SK-N-MC (cell line): ENCODE data around the gene CCL3.
"Not testable (repeated sequence)": the region's sequence is repeated elsewhere in the genome, so short reads cannot be mapped to it uniquely, and the experiment has no call there.

Experiments used
- DNase-seq: peaks from one replicate; pipeline ENCODE4 v3.0.0-alpha.2; 2011; ENCODE audit warnings: low read depth, low spot score
- H3K27ac ChIP-seq: fragments of 200-600 bp; sonication (generic); 2 replicates; pipeline ENCODE4 v1.5.1; 2016; ENCODE audit warnings: mixed run types
- H3K36me3 ChIP-seq: fragments of 200-600 bp; sonication (generic); 2 replicates; pipeline ENCODE4 v1.6.1; 2017; ENCODE audit warnings: antibody characterized with exemption, low read length, mixed read lengths; ENCODE audit not compliant: insufficient read depth
- H3K4me3 ChIP-seq: fragments of 200-600 bp; sonication (generic); 2 replicates; pipeline ENCODE4 v1.5.1; 2016
- H3K9ac ChIP-seq: fragments of 200-600 bp; sonication (generic); 2 replicates; pipeline ENCODE4 v1.8.0; 2017; ENCODE audit warnings: mixed run types, mixed read lengths; ENCODE audit not compliant: insufficient read length
- H3K9me3 ChIP-seq: fragments of 200-600 bp; sonication (generic); 2 replicates; pipeline ENCODE4 v1.6.1; 2017; ENCODE audit warnings: low read depth, mild to moderate bottlenecking, antibody characterized with exemption, low read length, moderate library complexity, mixed read lengths
- EZH2 ChIP-seq: fragments of 200-600 bp; sonication (generic); IDR thresholded peaks from one replicate; pipeline ENCODE4 v1.6.1; 2017; ENCODE audit warnings: antibody characterized with exemption
- FOXP2 ChIP-seq: optimal IDR thresholded peaks from 2 replicates; pipeline ENCODE3; 2011; ENCODE audit warnings: mild to moderate bottlenecking, moderate library complexity; ENCODE audit not compliant: insufficient read depth; ENCODE audit errors: extremely low read length, control extremely low read depth
- POLR2AphosphoS5 ChIP-seq: IDR thresholded peaks from 2 replicates; pipeline ENCODE4 v1.6.1; 2012; ENCODE audit warnings: mild to moderate bottlenecking, low read depth, low read length, borderline replicate concordance

CCL3 gene

DNA sequence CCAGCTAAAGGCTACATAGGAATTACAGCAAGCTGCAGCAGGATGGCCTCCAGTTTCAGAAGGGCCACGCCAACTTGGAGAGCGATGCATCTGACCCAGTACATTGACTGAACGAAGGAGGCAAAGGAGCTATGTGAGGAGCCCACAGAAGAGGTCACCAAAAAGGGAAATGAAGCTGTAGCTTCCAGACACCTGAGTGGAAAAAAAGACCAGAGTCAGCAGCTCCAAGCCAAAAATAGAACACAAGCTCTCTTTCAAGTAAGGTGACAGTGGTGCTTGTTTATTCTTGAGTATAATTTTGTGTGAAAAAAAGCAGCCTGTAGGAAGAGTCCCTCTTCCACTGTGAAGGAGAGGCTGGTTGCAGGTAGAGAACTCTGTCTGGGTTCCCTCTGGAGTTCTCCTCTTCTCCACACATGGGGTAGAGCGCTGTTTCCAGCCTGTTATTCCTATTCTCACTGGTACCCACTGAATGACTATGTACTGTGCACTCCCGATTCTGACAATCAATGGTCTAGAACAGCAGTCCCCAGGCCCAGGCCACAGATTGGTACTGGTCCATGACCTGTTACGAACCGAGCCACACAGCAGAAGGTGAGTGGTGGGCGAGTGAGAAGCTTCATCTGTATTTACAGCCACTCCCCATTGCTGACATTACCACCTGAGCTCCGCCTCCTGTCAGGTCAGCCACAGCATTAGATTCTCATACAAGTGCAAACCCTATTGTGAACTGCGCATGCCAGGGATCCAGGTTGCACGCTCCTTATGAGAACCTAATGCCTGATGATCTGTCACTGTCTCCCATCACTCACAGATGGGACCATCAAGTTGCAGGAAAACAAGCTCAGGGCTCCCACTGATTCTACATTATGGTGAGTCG lies 28.8 kb upstream of the CCL3 start:
- Histone ChIP-seq H3K9ac (no peak overlapping the region), H3K4me3 (no peak overlapping the region), H3K36me3 (no peaks in the 10 kb centered on the region), H3K9me3 (no peaks in the 10 kb centered on the region), H3K27ac (no peak overlapping the region)
- TF ChIP-seq EZH2 = no peak
- TF ChIP-seq FOXP2 = no peak
- TF ChIP-seq POLR2AphosphoS5 = no peak
- DNase-seq = no peak

DNA sequence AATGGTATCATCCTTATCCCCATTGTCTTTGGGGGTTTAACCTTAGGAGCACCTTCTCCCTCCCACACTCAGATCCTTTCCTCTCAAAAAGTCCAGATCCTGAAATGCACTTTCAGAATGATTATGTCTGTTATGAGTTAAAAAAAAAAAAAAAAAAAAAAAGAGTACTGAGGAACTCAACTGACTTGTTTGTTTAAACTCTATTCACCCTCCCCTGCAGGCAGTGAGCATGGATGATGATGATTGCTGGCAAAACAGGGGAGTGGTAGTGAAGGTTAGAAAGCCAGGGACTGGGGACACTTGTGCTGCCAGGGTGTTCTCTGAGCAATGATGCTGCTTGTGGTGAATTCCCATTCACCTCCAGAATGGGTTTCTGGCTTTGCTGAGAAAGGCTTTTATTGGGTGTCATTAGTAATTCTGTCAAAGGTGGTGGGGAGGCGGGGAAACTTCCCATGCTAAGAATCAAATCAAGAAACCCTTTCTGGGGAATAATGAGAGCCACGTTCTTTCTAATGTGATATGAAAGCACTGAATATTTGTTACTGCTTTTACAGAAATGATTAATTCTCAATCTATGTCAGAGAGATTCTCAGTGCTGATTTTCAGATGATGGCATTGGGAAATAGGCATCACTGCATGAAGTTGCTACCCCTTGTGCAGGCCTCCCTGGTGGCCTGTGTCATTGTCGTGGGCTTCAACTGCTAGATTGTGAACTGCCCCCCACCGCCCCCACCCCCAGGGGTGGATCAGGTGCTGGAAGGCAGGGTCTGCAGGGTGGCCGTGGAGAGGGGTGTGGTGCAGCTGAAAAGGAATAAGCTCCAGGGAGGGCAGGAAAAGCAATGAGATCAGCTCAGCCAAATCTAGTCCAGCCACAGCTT lies 27.8 kb upstream of the CCL3 start:
- Histone ChIP-seq H3K9ac (no peak overlapping the region), H3K9me3 (no peaks in the 10 kb centered on the region), H3K36me3 (no peaks in the 10 kb centered on the region), H3K4me3 (no peak overlapping the region), H3K27ac (no peak overlapping the region)
- DNase-seq = no peak
- TF ChIP-seq FOXP2 (no peak), EZH2 (no peak), POLR2AphosphoS5 (no peak)

DNA sequence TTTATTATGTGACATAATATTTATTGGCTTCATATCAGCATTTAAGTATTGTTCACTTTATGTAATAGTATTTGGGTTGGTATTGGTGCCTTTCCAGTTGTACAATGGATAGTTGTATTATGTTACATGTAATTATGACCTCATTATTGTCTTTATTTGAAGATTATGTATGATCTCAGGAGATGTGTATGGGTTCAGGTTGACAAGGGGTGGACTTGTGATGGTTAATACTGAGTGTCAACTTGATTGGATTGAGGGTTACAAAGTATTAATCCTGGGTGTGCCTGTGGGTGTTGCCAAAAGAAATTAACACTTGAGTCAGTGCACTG lies 25.7 kb upstream of the CCL3 start:
- H3K9me3 ChIP-seq, DNase-seq, H3K9ac ChIP-seq, H3K27ac ChIP-seq, H3K36me3 ChIP-seq, H3K4me3 ChIP-seq: not testable (repeated sequence)

DNA sequence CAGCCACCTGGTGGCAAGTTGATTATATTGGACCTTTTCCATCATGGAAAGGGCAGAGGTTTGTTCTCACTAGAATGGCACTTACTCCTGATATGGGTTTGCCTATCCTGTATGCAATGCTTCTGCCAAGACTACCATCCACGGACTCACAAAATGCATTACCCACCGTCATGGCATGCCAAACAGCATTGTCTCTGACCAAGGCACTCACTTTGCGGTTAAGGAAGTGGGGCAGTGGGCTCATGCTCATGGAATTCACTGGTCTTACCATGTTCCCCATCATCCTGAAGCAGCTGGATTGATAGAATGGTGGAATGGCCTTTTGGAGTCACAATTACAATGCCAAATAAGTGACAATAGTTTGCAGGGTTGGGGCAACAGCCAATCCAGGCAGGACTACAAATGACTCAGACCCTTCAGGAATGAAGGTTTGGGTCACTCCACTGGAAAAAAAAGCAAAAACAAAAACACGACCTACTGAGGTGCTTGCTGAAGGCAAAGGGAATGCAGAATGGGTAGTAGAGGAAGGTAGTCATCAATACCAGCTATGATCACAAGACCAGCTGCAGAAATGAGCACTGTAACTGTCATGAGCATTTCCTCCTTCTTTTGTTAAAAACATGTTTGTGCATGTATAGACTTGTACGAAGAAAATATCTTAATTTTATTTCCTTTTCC lies 25.2 kb upstream of the CCL3 start:
- H3K9me3 ChIP-seq, H3K9ac ChIP-seq, H3K27ac ChIP-seq, H3K4me3 ChIP-seq, DNase-seq, H3K36me3 ChIP-seq: not testable (repeated sequence)

DNA sequence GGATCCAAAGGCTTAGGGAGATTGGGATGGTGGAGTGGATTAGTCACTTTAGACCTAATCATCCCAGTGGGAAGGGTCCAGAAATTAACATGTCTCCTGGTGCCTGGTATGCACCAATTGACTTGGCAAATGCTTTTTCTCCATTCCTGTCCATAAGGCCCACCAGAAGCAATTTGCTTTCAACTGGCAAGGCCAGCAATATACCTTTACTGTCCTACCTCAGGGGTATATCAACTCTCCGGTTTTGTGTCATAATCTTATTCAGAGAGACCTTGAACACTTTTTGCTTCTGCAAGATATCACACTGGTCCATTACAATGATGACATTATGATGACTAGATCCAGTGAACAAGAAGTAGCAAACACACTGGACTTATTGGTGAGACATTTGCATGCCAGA lies 23.2 kb upstream of the CCL3 start:
- not testable (repeated sequence) for DNase-seq, H3K27ac ChIP-seq, H3K9me3 ChIP-seq, H3K9ac ChIP-seq, H3K4me3 ChIP-seq, H3K36me3 ChIP-seq

DNA sequence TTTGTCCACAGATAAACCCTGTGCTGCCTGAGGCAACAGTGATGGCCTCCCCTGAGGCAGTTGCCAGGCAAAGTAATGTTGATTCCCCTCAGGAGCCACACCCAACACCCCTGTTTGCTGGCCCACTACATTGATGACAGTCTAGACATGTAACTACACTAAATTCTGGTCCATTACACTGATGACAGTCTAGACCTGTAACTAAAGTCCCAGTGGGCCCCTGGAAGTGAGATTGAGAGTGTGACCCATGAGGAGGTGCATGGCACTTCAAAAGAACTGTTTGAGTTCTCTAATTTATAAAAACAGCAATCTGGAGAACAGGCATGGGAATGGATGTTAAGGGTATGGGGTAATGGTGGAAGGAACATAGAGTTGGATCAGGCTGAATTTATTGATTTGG lies 22.6 kb upstream of the CCL3 start:
- TF ChIP-seq EZH2 (no peak), POLR2AphosphoS5 (no peak), FOXP2 (no peak)
- H3K36me3 ChIP-seq = no peaks in the 10 kb centered on the region

DNA sequence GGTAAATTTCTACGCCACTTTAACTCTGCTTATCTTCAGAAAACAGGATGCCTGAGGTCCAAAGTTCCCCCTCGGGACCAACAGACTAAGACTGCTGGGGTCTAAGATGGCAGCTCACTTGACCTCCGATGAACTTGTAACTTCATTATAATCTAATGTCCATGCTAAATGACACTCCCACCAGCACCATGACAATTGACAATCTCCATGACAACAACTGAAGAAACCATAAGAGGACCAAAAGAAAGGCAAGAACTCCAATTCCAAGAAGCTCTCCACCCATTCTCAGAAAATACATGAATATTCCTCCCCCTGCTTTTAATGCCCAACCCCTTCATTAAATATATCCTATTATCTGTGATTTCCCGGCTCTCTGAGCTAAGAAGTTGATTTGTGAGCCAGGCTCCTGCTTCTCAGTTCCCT lies 21.1 kb upstream of the CCL3 start:
- H3K9ac ChIP-seq = no peak overlapping the region
- DNase-seq = no peak
- H3K4me3 ChIP-seq = no peak overlapping the region
- H3K36me3 ChIP-seq = no peaks in the 10 kb centered on the region
- H3K9me3 ChIP-seq = no peaks in the 10 kb centered on the region
- no peak for TF ChIP-seq EZH2
- no peak for TF ChIP-seq FOXP2
- TF ChIP-seq POLR2AphosphoS5 = no peak
- no peak overlapping the region for H3K27ac ChIP-seq

More for the DNA sequence above, 22.6 kb upstream of the CCL3 start:
- Histone ChIP-seq H3K9ac (no peak overlapping the region), H3K27ac (no peak overlapping the region), H3K9me3 (no peaks in the 10 kb centered on the region), H3K4me3 (no peak overlapping the region)
- no peak for DNase-seq

DNA sequence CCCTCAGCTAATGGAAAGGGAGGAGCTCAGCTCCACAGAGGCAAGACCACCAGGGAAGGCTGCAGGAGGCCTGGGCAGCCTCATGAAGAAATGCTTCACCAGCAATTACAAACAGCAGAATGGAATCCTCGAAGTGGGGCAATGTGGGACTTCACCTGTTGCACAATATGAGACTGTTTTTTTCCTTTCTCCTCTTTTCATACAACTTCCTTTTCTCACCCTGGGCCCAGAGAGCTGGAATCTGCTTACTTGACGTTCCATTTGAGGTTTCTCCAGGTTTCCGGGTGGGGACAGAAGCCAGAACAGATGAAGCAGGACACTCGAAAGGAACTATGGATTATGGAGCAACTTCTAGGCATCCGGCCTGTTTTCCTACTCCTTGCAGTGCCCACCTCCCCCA lies 18.3 kb upstream of the CCL3 start:
- H3K27ac ChIP-seq, H3K9me3 ChIP-seq, H3K9ac ChIP-seq, H3K36me3 ChIP-seq, H3K4me3 ChIP-seq, DNase-seq: not testable (repeated sequence)

DNA sequence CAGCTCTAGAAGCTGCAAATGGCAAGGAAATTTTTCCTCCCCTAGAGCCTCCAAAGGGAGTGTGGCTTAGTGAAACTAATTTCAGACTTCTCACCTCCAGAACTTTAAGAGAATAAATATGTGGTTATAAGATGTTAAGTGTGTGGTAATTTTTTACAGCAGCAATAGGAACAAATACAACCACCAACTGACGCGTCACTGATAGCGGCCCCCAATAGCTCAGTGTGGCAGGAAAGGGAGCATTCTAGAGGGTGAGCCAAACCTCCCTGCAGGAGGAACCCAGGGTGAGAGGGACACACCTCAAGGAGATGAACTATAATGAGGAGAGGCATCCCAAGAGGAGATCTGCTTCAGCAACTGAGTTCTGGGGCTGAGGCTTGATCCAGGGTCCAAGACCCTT lies 17.7 kb upstream of the CCL3 start:
- TF ChIP-seq FOXP2 (no peak), EZH2 (no peak), POLR2AphosphoS5 (no peak)
- H3K9ac ChIP-seq = no peak overlapping the region
- no peak overlapping the region for H3K27ac ChIP-seq
- no peaks in the 10 kb centered on the region for H3K9me3 ChIP-seq
- no peak for DNase-seq
- no peak overlapping the region for H3K4me3 ChIP-seq
- H3K36me3 ChIP-seq = no peaks in the 10 kb centered on the region
